Measurements from ENCODE around the gene ATP8A2. TPM values are rescaled to one million over a fixed set of nuclear protein-coding genes. Genes with fewer than 3 reads are reported as not detected.

ATP8A2 gene
- total and polyA plus RNA-seq, 3 donors from 2014 or later: 14.2 to 38.3 (median 16.5) TPM

- Histone ChIP-seq H3K27me3 (no peaks in the 10 kb centered on the region), H3K36me3 (ENCODE audit: low read depth, missing control alignments) (no peaks in the 10 kb centered on the region), H3K9me3 (no peaks in the 10 kb centered on the region), H3K4me3 (no peak overlapping the region), H3K4me1 (no peaks in the 10 kb centered on the region), H3K27ac (no peak overlapping the region)
- intact Hi-C loops (cut with DNase I; ENCODE audit: low total_unique reads): no loop called here
- TF ChIP-seq CTCF (IDR thresholded peaks at IDR 0.05) (no peak), POLR2A (IDR thresholded peaks at IDR 0.05) (no peak)
- DNase-seq: no peak
- 79 to 85% methylated on average over 4 of the region's 4 CpGs for WGBS, 2 donors
Measured at GRCh38 chr13:25674371-25674770, 302.6 kb downstream of the ATP8A2 start.

- DNase-seq: no peak
- WGBS, 2 donors: 88 to 98% methylated on average over 3 of the region's 3 CpGs
- no peak for TF ChIP-seq CTCF (IDR thresholded peaks at IDR 0.05)
- TF ChIP-seq POLR2A (IDR thresholded peaks at IDR 0.05): no peak
- no peaks in the 10 kb centered on the region for H3K4me1 ChIP-seq
- intact Hi-C loops (cut with DNase I; ENCODE audit: low total_unique reads): no loop called here
- H3K9me3 ChIP-seq: no peaks in the 10 kb centered on the region
- no peaks in the 10 kb centered on the region for H3K27me3 ChIP-seq
- H3K4me3 ChIP-seq: no peak overlapping the region
- H3K36me3 ChIP-seq (ENCODE audit: low read depth, missing control alignments): no peaks in the 10 kb centered on the region
- no peak overlapping the region for H3K27ac ChIP-seq
Measured at GRCh38 chr13:25675060-25675459, 303.3 kb downstream of the ATP8A2 start.

DNA sequence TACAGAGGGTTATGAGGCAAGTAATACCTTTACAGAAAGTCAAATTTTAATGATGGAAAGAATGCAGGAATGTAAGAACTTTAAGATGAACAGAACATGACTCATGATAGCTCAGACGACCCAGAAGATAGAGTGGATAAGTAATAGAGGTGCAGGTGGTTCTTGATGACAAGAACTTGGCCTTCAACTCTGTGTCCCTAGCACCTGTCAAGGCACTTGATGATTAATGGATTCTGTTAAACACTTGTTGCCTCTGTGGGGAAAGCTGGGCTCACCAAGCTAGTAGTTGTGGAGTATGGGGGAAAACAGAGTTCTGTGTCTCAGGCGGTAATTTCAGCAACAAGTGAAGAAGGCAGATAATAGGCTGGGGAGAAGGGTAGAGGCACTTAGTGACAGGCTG lies 306.2 kb downstream of the ATP8A2 start:
- intact Hi-C loops (cut with DNase I; ENCODE audit: low total_unique reads): no loop called here
- 83% methylated on average over 2 of the region's 2 CpGs for WGBS, 2 donors
- H3K9me3 ChIP-seq: no peaks in the 10 kb centered on the region
- no peaks in the 10 kb centered on the region for H3K27me3 ChIP-seq
- H3K4me3 ChIP-seq: no peak overlapping the region
- no peaks in the 10 kb centered on the region for H3K4me1 ChIP-seq
- H3K27ac ChIP-seq: no peak overlapping the region
- no peaks in the 10 kb centered on the region for H3K36me3 ChIP-seq (ENCODE audit: low read depth, missing control alignments)
- no peak for DNase-seq
- TF ChIP-seq CTCF (IDR thresholded peaks at IDR 0.05) (no peak), POLR2A (IDR thresholded peaks at IDR 0.05) (no peak)

- TF ChIP-seq CTCF (IDR thresholded peaks at IDR 0.05) (no peak), POLR2A (IDR thresholded peaks at IDR 0.05) (no peak)
Measured at GRCh38 chr13:25678398-25678797, 306.6 kb downstream of the ATP8A2 start.

GRCh38 chr13:25679159-25679558 lies 307.4 kb downstream of the ATP8A2 start:
- Histone ChIP-seq H3K4me1 (no peaks in the 10 kb centered on the region), H3K36me3 (ENCODE audit: low read depth, missing control alignments) (no peaks in the 10 kb centered on the region), H3K27me3 (no peaks in the 10 kb centered on the region), H3K4me3 (no peak overlapping the region), H3K9me3 (no peaks in the 10 kb centered on the region), H3K27ac (no peak overlapping the region)
- intact Hi-C loops (cut with DNase I; ENCODE audit: low total_unique reads): no loop called here
- WGBS, 2 donors: 47 to 59% methylated on average over 2 of the region's 2 CpGs
- TF ChIP-seq CTCF (IDR thresholded peaks at IDR 0.05) (no peak), POLR2A (IDR thresholded peaks at IDR 0.05) (no peak)
- DNase-seq: peak; percentile 53

More at GRCh38 chr13:25678398-25678797, 306.6 kb downstream of the ATP8A2 start:
- DNase-seq: peak; percentile 26
- Histone ChIP-seq H3K27me3 (no peaks in the 10 kb centered on the region), H3K9me3 (no peaks in the 10 kb centered on the region), H3K4me3 (no peak overlapping the region), H3K4me1 (no peaks in the 10 kb centered on the region), H3K36me3 (ENCODE audit: low read depth, missing control alignments) (no peaks in the 10 kb centered on the region), H3K27ac (no peak overlapping the region)
- intact Hi-C loops (cut with DNase I; ENCODE audit: low total_unique reads): no loop called here
- WGBS, 2 donors: 60 to 91% methylated on average over 2 of the region's 2 CpGs

Measured in testis (tissue), 3 donors.